Right atrium auricular region (tissue), 2 donors: ENCODE results near the gene ZDHHC5. TPM values are rescaled to one million over a fixed set of nuclear protein-coding genes. Genes with fewer than 3 reads are reported as not detected.

Experiments
- DNase-seq: peaks from one replicate; pipeline ENCODE4 v3.0.0-alpha.2; 2019; ENCODE audit warnings: low spot score
- H3K27ac ChIP-seq, 2 donors: fragments of 200-600 bp; sonication (generic); 1 replicate in 1 of 2; 2 replicates in 1 of 2; pipeline ENCODE4 v1.5.1; 2016 to 2019
- H3K27me3 ChIP-seq, 2 donors: fragments of 200-600 bp; sonication (generic); one replicate each; pipeline versions ENCODE4 v1.5.1 to v1.6.0; 2017 to 2019
- H3K36me3 ChIP-seq: fragments of 200-600 bp; sonication (generic); one replicate; pipeline ENCODE4 v1.5.1; 2016
- H3K4me1 ChIP-seq, 2 donors: fragments of 200-600 bp; sonication (generic); one replicate each; pipeline versions ENCODE4 v1.5.1 to v1.6.0; 2017 to 2019
- H3K4me3 ChIP-seq, 2 donors: fragments of 200-600 bp; sonication (generic); 1 replicate in 1 of 2; 2 replicates in 1 of 2; pipeline ENCODE4 v1.5.1; 2017 to 2019; ENCODE audit warnings: mild to moderate bottlenecking in 1 of 2, moderate library complexity in 1 of 2
- H3K9me3 ChIP-seq, 2 donors: fragments of 200-600 bp; sonication (generic); one replicate each; pipeline ENCODE4 v1.5.1; 2019
- CTCF ChIP-seq, 2 donors: fragments of 200-600 bp; sonication (generic); IDR thresholded peaks; one replicate each; pipeline ENCODE4 v1.5.1; 2019; ENCODE audit warnings: antibody characterized with exemption in 2 of 2
- total RNA-seq, 2 donors: library from RNA; depleted of rRNA; stranded (reverse); fragments of >200 nt; gene quantifications; one replicate each; pipeline ENCODE4 v1.1.0, GENCODE V29; 2016

Gene ZDHHC5
- total RNA-seq, 2 donors from 2014 or later = 44.9 to 56.7 TPM

- Histone ChIP-seq H3K9me3 (peaks cover 0 to 4% of the 10 kb centered on the region in 2 donors), H3K4me1 (no peaks in the 10 kb centered on the region), H3K27me3 (no peaks in the 10 kb centered on the region), H3K27ac (no peak overlapping the region), H3K36me3 (no peaks in the 10 kb centered on the region), H3K4me3 (no peak overlapping the region)
- DNase-seq = no peak
- TF ChIP-seq CTCF (IDR thresholded peaks at IDR 0.05) = no peak
Measured at GRCh38 chr11:57624864-57625263, 43.0 kb upstream of the ZDHHC5 start.

- Histone ChIP-seq H3K4me1 (no peaks in the 10 kb centered on the region), H3K27ac (no peak overlapping the region), H3K4me3 (no peak overlapping the region), H3K27me3 (no peaks in the 10 kb centered on the region), H3K9me3 (no peaks in the 10 kb centered on the region), H3K36me3 (no peaks in the 10 kb centered on the region)
- no peak for DNase-seq
- no peak for TF ChIP-seq CTCF (IDR thresholded peaks at IDR 0.05)
Measured at GRCh38 chr11:57626895-57627294, 41.0 kb upstream of the ZDHHC5 start.

- no peak for DNase-seq
- no peaks in the 10 kb centered on the region for H3K27me3 ChIP-seq
- H3K27ac ChIP-seq = no peak overlapping the region
- no peak overlapping the region for H3K4me3 ChIP-seq
- H3K4me1 ChIP-seq = no peaks in the 10 kb centered on the region
- no peak for TF ChIP-seq CTCF (IDR thresholded peaks at IDR 0.05)
- no peaks in the 10 kb centered on the region for H3K9me3 ChIP-seq
- no peaks in the 10 kb centered on the region for H3K36me3 ChIP-seq
Measured at GRCh38 chr11:57630171-57630570, 37.7 kb upstream of the ZDHHC5 start.

- Histone ChIP-seq H3K36me3 (no peaks in the 10 kb centered on the region), H3K27ac (no peak overlapping the region), H3K27me3 (no peaks in the 10 kb centered on the region), H3K4me1 (no peaks in the 10 kb centered on the region), H3K4me3 (no peak overlapping the region), H3K9me3 (no peaks in the 10 kb centered on the region)
- no peak for TF ChIP-seq CTCF (IDR thresholded peaks at IDR 0.05)
- no peak for DNase-seq
Measured at GRCh38 chr11:57632116-57632515, 35.8 kb upstream of the ZDHHC5 start.

- no peak for DNase-seq
- no peak overlapping the region for H3K27ac ChIP-seq
- H3K36me3 ChIP-seq = no peaks in the 10 kb centered on the region
- no peak overlapping the region for H3K4me3 ChIP-seq
- peaks cover 0 to 7% of the 10 kb centered on the region in 2 donors for H3K4me1 ChIP-seq
- no peaks in the 10 kb centered on the region for H3K27me3 ChIP-seq
- no peaks in the 10 kb centered on the region for H3K9me3 ChIP-seq
- no peak for TF ChIP-seq CTCF (IDR thresholded peaks at IDR 0.05)
Measured at GRCh38 chr11:57633394-57634070, 34.4 kb upstream of the ZDHHC5 start.

GRCh38 chr11:57634311-57634710 lies 33.6 kb upstream of the ZDHHC5 start:
- peaks cover 0 to 12% of the 10 kb centered on the region in 2 donors for H3K4me1 ChIP-seq
- no peaks in the 10 kb centered on the region for H3K9me3 ChIP-seq
- no peak overlapping the region for H3K27ac ChIP-seq
- no peak for DNase-seq
- H3K4me3 ChIP-seq = no peak overlapping the region
- no peaks in the 10 kb centered on the region for H3K27me3 ChIP-seq
- TF ChIP-seq CTCF (IDR thresholded peaks at IDR 0.05) = no peak
- no peaks in the 10 kb centered on the region for H3K36me3 ChIP-seq
